ENCODE measurements around the gene GALR3. TPM values are rescaled to one million over a fixed set of nuclear protein-coding genes. Genes with fewer than 3 reads are reported as not detected.
"Not testable (repeated sequence)": the region's sequence is repeated elsewhere in the genome, so short reads cannot be mapped to it uniquely, and the experiment has no call there.

GALR3 gene
- total RNA-seq, 1 experiment from 2014 or later = 0.31 TPM

- TF ChIP-seq, protein P1, sequence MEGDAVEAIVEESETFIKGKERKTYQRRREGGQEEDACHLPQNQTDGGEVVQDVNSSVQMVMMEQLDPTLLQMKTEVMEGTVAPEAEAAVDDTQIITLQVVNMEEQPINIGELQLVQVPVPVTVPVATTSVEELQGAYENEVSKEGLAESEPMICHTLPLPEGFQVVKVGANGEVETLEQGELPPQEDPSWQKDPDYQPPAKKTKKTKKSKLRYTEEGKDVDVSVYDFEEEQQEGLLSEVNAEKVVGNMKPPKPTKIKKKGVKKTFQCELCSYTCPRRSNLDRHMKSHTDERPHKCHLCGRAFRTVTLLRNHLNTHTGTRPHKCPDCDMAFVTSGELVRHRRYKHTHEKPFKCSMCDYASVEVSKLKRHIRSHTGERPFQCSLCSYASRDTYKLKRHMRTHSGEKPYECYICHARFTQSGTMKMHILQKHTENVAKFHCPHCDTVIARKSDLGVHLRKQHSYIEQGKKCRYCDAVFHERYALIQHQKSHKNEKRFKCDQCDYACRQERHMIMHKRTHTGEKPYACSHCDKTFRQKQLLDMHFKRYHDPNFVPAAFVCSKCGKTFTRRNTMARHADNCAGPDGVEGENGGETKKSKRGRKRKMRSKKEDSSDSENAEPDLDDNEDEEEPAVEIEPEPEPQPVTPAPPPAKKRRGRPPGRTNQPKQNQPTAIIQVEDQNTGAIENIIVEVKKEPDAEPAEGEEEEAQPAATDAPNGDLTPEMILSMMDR (conservative IDR thresholded peaks at IDR 0.05) = no peak
- no peak for TF ChIP-seq EZH2 (IDR thresholded peaks at IDR 0.05; ENCODE audit: low read depth)
- no peaks in the 10 kb centered on the region for H3K36me3 ChIP-seq (ENCODE audit: low read depth)
- no peaks in the 10 kb centered on the region for H3K9me2 ChIP-seq (ENCODE audit: insufficient read depth)
- intact Hi-C loops (cut with micrococcal nuclease; ENCODE audit: unreplicated experiment) = no loop called here
- no peaks in the 10 kb centered on the region for H4K20me1 ChIP-seq (ENCODE audit: insufficient read depth)
- no TSS peak for BruUV-seq (replicated peaks)
- no peaks in the 10 kb centered on the region for H3K27me3 ChIP-seq (ENCODE audit: insufficient read depth, low read depth)
- H2AFZ ChIP-seq = no peak overlapping the region
- peaks cover 18% of the 10 kb centered on the region for H3K4me1 ChIP-seq (replicated peaks; ENCODE audit: insufficient read depth)
- H3K79me2 ChIP-seq (ENCODE audit: low read depth) = no peaks in the 10 kb centered on the region
- no peak overlapping the region for H3K4me3 ChIP-seq
- peak in 1 of 2 experiments; percentile 21 for DNase-seq
- peaks cover 23% of the 10 kb centered on the region; the same call in 1 of the 2 replicates for H3F3A ChIP-seq (ENCODE audit: insufficient read depth, low read depth)
- H3K9me3 ChIP-seq (ENCODE audit: insufficient read depth, low read depth) = no peaks in the 10 kb centered on the region
- ChIA-PET CTCF (interaction anchor here (0.6 kb wide), 1 partner anchor 190 kb away, joined by 8 read pairs; no protein-coding TSS in a partner anchor), POLR2A (ENCODE audit: unreplicated experiment) (no interaction called here)
- H3K4me2 ChIP-seq = no peak overlapping the region
- H3K27ac ChIP-seq = no peak overlapping the region
Observed at GRCh38 chr22:37797874-37798500, 25.2 kb upstream of the GALR3 start.

DNA sequence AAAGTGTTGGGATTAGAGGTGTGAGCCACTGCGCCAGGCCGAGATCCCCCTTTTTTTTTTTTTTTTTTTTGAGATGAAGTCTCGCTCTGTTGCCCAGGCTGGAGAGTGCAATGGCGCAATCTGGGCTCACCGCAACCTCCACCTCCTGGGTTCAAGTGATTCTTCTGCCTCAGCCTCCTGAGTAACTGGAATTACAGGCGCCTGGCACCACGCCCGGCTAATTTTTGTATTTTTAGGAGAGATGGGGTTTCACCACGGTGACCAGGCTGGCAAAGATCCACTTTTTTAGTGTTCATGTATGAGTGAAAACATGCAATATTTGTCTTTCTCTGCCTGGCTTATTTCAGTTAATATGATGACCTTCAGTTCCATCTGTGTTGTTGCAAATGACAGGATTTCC lies 23.2 kb upstream of the GALR3 start:
- H3K4me3 ChIP-seq; H3K4me2 ChIP-seq; H3K27ac ChIP-seq; H3K9me2 ChIP-seq (ENCODE audit: insufficient read depth); H4K20me1 ChIP-seq (ENCODE audit: insufficient read depth); intact Hi-C loops (cut with micrococcal nuclease; ENCODE audit: unreplicated experiment); DNase-seq; H3K36me3 ChIP-seq (ENCODE audit: low read depth); H3K27me3 ChIP-seq (ENCODE audit: insufficient read depth, low read depth); CTCF ChIA-PET; H2AFZ ChIP-seq; BruUV-seq (replicated peaks); H3K79me2 ChIP-seq (ENCODE audit: low read depth); H3K9me3 ChIP-seq (ENCODE audit: insufficient read depth, low read depth); POLR2A ChIA-PET (ENCODE audit: unreplicated experiment): not testable (repeated sequence)
- H3K4me1 ChIP-seq (replicated peaks; ENCODE audit: insufficient read depth) = peaks cover 15% of the 10 kb centered on the region
- H3F3A ChIP-seq (ENCODE audit: insufficient read depth, low read depth) = peaks cover 30% of the 10 kb centered on the region; the same call in 1 of the 2 replicates

GRCh38 chr22:37801946-37802309 lies 21.3 kb upstream of the GALR3 start:
- Histone ChIP-seq H3K79me2 (ENCODE audit: low read depth) (peaks cover 18% of the 10 kb centered on the region), H3K36me3 (ENCODE audit: low read depth) (no peaks in the 10 kb centered on the region), H3K27me3 (ENCODE audit: insufficient read depth, low read depth) (no peaks in the 10 kb centered on the region), H2AFZ (peak overlapping the region; percentile 94), H3K9me3 (ENCODE audit: insufficient read depth, low read depth) (no peaks in the 10 kb centered on the region), H3K4me1 (replicated peaks; ENCODE audit: insufficient read depth) (peaks cover 13% of the 10 kb centered on the region), H4K20me1 (ENCODE audit: insufficient read depth) (peaks cover 16% of the 10 kb centered on the region), H3K4me2 (peak overlapping the region; percentile 95), H3K9me2 (ENCODE audit: insufficient read depth) (no peaks in the 10 kb centered on the region), H3K4me3 (peak overlapping the region; percentile 99), H3K27ac (no peak overlapping the region), H3F3A (ENCODE audit: insufficient read depth, low read depth) (peaks cover 37% of the 10 kb centered on the region; the same call in 1 of the 2 replicates)
- CTCF ChIA-PET = no interaction called here
- POLR2A ChIA-PET (ENCODE audit: unreplicated experiment) = interaction anchor here (0.7 to 0.9 kb wide), 2 partner anchors 42 to 49 kb away, joined by 5 to 8 read pairs; partner anchors contain the start of gene ANKRD54
- BruUV-seq (replicated peaks) = no TSS peak
- intact Hi-C loops (cut with micrococcal nuclease; ENCODE audit: unreplicated experiment) = no loop called here
- no peak for TF ChIP-seq EZH2 (IDR thresholded peaks at IDR 0.05; ENCODE audit: low read depth)
- TF ChIP-seq, protein P1 (conservative IDR thresholded peaks at IDR 0.05) = no peak
- peak in 1 of 2 experiments; percentile 60 for DNase-seq
